ENCODE data around the gene CCDC92B.

CCDC92B gene

GRCh38 chr17:2712300-2713043 is 37.0 kb downstream of the CCDC92B start:
- H3K27ac ChIP-seq (ENCODE audit: low read depth, low read length): peak overlapping the region; percentile 46
- no peak for TF ChIP-seq EZH2phosphoT487 (IDR thresholded peaks at IDR 0.05; ENCODE audit: borderline replicate concordance, low read length)
- no peak for TF ChIP-seq CTCF (IDR thresholded peaks at IDR 0.05; ENCODE audit: low read depth, low read length, poor library complexity, severe bottlenecking)
- H3K4me3 ChIP-seq (ENCODE audit: low read length): peak overlapping the region; percentile 95

GRCh38 chr17:2711608-2712299 is 37.7 kb downstream of the CCDC92B start, which contains the start of gene CLUH:
TSS of gene CLUH (minus strand) at chr17:2711764. CDS start at chr17:2711661, 103 bp downstream.
- Histone ChIP-seq H4K20me1 (ENCODE audit: control insufficient read depth, insufficient read depth, low read depth, low read length) (peaks cover 21% of the 10 kb centered on the region), H3K9me3 (ENCODE audit: control insufficient read depth, insufficient read depth, low read length) (no peaks in the 10 kb centered on the region), H3K4me2 (ENCODE audit: low read length) (peak within 1 kb of the TSS; percentile 100), H3K27me3 (ENCODE audit: control insufficient read depth, low read length) (no peaks in the 10 kb centered on the region), H3K9me2 (replicated peaks; ENCODE audit: control insufficient read depth, low read length) (no peaks in the 10 kb centered on the region), H3F3A (ENCODE audit: control insufficient read depth, insufficient read depth) (no peaks in the 10 kb centered on the region), H3K36me3 (ENCODE audit: control insufficient read depth, low read length) (peaks cover 31% of the 10 kb centered on the region), H3K79me2 (ENCODE audit: control insufficient read depth, low read length) (peaks cover 65% of the 10 kb centered on the region), H3K4me3 (ENCODE audit: low read length) (peak within 1 kb of the TSS; percentile 95), H3K4me1 (ENCODE audit: control insufficient read depth, low read length) (peaks cover 34% of the 10 kb centered on the region), H3K27ac (ENCODE audit: low read depth, low read length) (peak within 1 kb of the TSS; percentile 46)
- TF ChIP-seq EZH2phosphoT487 (IDR thresholded peaks at IDR 0.05; ENCODE audit: borderline replicate concordance, low read length) (no peak), CTCF (IDR thresholded peaks at IDR 0.05; ENCODE audit: low read depth, low read length, poor library complexity, severe bottlenecking) (no peak)

More at GRCh38 chr17:2712300-2713043, 37.0 kb downstream of the CCDC92B start:
- Histone ChIP-seq H3K9me3 (ENCODE audit: control insufficient read depth, insufficient read depth, low read length) (no peaks in the 10 kb centered on the region), H3K4me2 (ENCODE audit: low read length) (peak overlapping the region; percentile 100), H3F3A (ENCODE audit: control insufficient read depth, insufficient read depth) (no peaks in the 10 kb centered on the region), H3K9me2 (replicated peaks; ENCODE audit: control insufficient read depth, low read length) (no peaks in the 10 kb centered on the region), H3K4me1 (ENCODE audit: control insufficient read depth, low read length) (peaks cover 34% of the 10 kb centered on the region), H4K20me1 (ENCODE audit: control insufficient read depth, insufficient read depth, low read depth, low read length) (peaks cover 17% of the 10 kb centered on the region), H3K27me3 (ENCODE audit: control insufficient read depth, low read length) (no peaks in the 10 kb centered on the region), H3K79me2 (ENCODE audit: control insufficient read depth, low read length) (peaks cover 58% of the 10 kb centered on the region), H3K36me3 (ENCODE audit: control insufficient read depth, low read length) (peaks cover 23% of the 10 kb centered on the region)

GRCh38 chr17:2710803-2711607 is 38.4 kb downstream of the CCDC92B start:
- no peak for TF ChIP-seq EZH2phosphoT487 (IDR thresholded peaks at IDR 0.05; ENCODE audit: borderline replicate concordance, low read length)
- TF ChIP-seq CTCF (IDR thresholded peaks at IDR 0.05; ENCODE audit: low read depth, low read length, poor library complexity, severe bottlenecking): peak; percentile 16
- Histone ChIP-seq H3K4me2 (ENCODE audit: low read length) (peak overlapping the region; percentile 100), H3K27ac (ENCODE audit: low read depth, low read length) (peak overlapping the region; percentile 28), H3K4me1 (ENCODE audit: control insufficient read depth, low read length) (peaks cover 34% of the 10 kb centered on the region), H3K9me3 (ENCODE audit: control insufficient read depth, insufficient read depth, low read length) (no peaks in the 10 kb centered on the region), H4K20me1 (ENCODE audit: control insufficient read depth, insufficient read depth, low read depth, low read length) (peaks cover 22% of the 10 kb centered on the region), H3K9me2 (replicated peaks; ENCODE audit: control insufficient read depth, low read length) (no peaks in the 10 kb centered on the region), H3K79me2 (ENCODE audit: control insufficient read depth, low read length) (peaks cover 72% of the 10 kb centered on the region), H3K27me3 (ENCODE audit: control insufficient read depth, low read length) (no peaks in the 10 kb centered on the region), H3K36me3 (ENCODE audit: control insufficient read depth, low read length) (peaks cover 35% of the 10 kb centered on the region), H3F3A (ENCODE audit: control insufficient read depth, insufficient read depth) (no peaks in the 10 kb centered on the region), H3K4me3 (ENCODE audit: low read length) (peak overlapping the region; percentile 95)

All from DOHH2 (cell line).